Liver (tissue), 3 donors: ENCODE results near the gene TRMT10A.

Source experiments
- ATF3 ChIP-seq: IDR thresholded peaks from 2 replicates; pipeline ENCODE4 v1.6.1; 2016; ENCODE audit warnings: antibody characterized with exemption
- CTCF ChIP-seq: fragments of 150-350 bp; IDR thresholded peaks from 2 replicates; pipeline ENCODE4 v1.5.1; 2017; ENCODE audit warnings: improper control_type of control experiment, low read depth, low read length; ENCODE audit not compliant: missing input control
- EGR1 ChIP-seq, 2 donors: IDR thresholded peaks; 2 replicates each; pipeline ENCODE4 v1.6.1; 2016 to 2018; ENCODE audit warnings: antibody characterized with exemption in 2 of 2, low read depth in 2 of 2
- FOXA1 ChIP-seq: IDR thresholded peaks from 2 replicates; pipeline ENCODE4 v1.6.1; 2016; ENCODE audit warnings: antibody characterized with exemption
- GABPA ChIP-seq, 2 donors: IDR thresholded peaks in 1 of 2; conservative IDR thresholded peaks in 1 of 2; 2 replicates each; pipeline ENCODE4 v1.6.1; 2016; ENCODE audit warnings: antibody characterized with exemption in 2 of 2, mild to moderate bottlenecking in 1 of 2, moderate library complexity in 1 of 2
- HNF4G ChIP-seq: IDR thresholded peaks from 2 replicates; pipeline ENCODE4 v1.6.1; 2016; ENCODE audit warnings: antibody characterized with exemption
- JUND ChIP-seq, 2 donors: IDR thresholded peaks; 2 replicates each; pipeline ENCODE4 v1.6.1; 2016; ENCODE audit warnings: antibody characterized with exemption in 2 of 2
- MAX ChIP-seq: IDR thresholded peaks from 2 replicates; pipeline ENCODE4 v1.6.1; 2016; ENCODE audit warnings: antibody characterized with exemption
- RAD21 ChIP-seq, 2 donors: IDR thresholded peaks; 2 replicates each; pipeline ENCODE4 v1.6.1; 2016; ENCODE audit warnings: antibody characterized with exemption in 2 of 2, mild to moderate bottlenecking in 2 of 2
- REST ChIP-seq: IDR thresholded peaks from 2 replicates; pipeline ENCODE4 v1.6.1; 2016; ENCODE audit warnings: antibody characterized with exemption, mild to moderate bottlenecking
- SP1 ChIP-seq: IDR thresholded peaks from 2 replicates; pipeline ENCODE4 v1.6.1; 2018; ENCODE audit warnings: antibody characterized with exemption, mild to moderate bottlenecking
- TAF1 ChIP-seq: conservative IDR thresholded peaks from 2 replicates; pipeline ENCODE4 v1.6.1; 2016; ENCODE audit warnings: antibody characterized with exemption, mild to moderate bottlenecking
- YY1 ChIP-seq: IDR thresholded peaks from 2 replicates; pipeline ENCODE4 v1.6.1; 2016; ENCODE audit warnings: antibody characterized with exemption, mild to moderate bottlenecking
- ZBTB33 ChIP-seq: IDR thresholded peaks from 2 replicates; pipeline ENCODE4 v1.6.1; 2016; ENCODE audit warnings: antibody characterized with exemption
- donor health status: healthy.
- donor health status: healthy.

GRCh38 chr4:99612704-99613103, 48.9 kb upstream of the TRMT10A start:
- TF ChIP-seq CTCF (no peak), TAF1 (no peak), GABPA (IDR thresholded peaks at IDR 0.05 in 1 of 2, conservative IDR thresholded peaks at IDR 0.05 in 1 of 2) (no peak), RAD21 (IDR thresholded peaks at IDR 0.05) (no peak), YY1 (no peak), SP1 (no peak), FOXA1 (no peak), EGR1 (IDR thresholded peaks at IDR 0.05; ENCODE audit: low read depth in 2 of 2) (no peak), HNF4G (no peak), ATF3 (no peak), JUND (IDR thresholded peaks at IDR 0.05) (no peak), REST (no peak), ZBTB33 (no peak), MAX (no peak)
